Skeletal muscle cell (primary cell): ENCODE results near the gene AEN.
"Not testable (repeated sequence)": the region's sequence is repeated elsewhere in the genome, so short reads cannot be mapped to it uniquely, and the experiment has no call there.

Experiments used
- DNase-seq: peaks from one replicate; pipeline ENCODE4 v3.0.0-alpha.2; 2010; ENCODE audit warnings: low read depth
- H3K4me3 ChIP-seq: 2 replicates; pipeline ENCODE4 v1.5.1; 2011; ENCODE audit warnings: low read depth, mild to moderate bottlenecking, control low read depth, low read length, moderate library complexity

The AEN gene

GRCh38 chr15:88629071-88629470 is 7.9 kb downstream of the AEN start:
- H3K4me3 ChIP-seq, result no peak overlapping the region

DNA sequence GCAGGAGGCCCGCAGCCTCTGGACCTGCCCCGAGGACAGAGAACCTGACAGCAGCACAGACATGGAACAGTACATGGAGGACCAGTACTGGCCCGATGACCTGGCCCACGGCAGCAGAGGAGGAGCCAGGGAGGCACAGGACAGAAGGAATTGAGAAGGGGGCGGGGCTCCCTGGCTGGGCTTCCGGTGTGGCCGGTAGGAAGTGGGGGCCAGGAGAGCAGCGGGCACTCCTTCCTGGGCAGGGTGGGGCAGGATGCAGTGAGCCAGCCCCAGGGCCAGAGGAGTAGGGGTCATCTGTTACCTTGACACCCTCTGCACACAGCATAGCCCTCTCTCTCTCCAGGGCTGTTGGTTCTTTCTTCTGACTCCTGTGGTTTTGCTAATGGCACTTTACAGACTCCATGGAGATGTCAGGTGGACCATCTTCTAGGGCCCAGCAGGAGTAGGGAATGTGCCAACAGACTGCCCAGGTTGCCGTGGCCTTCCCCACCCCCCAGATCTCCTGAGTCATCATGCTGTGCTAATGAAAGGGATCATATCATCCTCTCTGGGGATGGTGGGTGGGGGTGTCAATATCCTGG is 9.1 kb downstream of the AEN start:
- H3K4me3 ChIP-seq, result no peak overlapping the region
- no peak for DNase-seq

More at GRCh38 chr15:88629071-88629470, 7.9 kb downstream of the AEN start:
- no peak for DNase-seq

DNA sequence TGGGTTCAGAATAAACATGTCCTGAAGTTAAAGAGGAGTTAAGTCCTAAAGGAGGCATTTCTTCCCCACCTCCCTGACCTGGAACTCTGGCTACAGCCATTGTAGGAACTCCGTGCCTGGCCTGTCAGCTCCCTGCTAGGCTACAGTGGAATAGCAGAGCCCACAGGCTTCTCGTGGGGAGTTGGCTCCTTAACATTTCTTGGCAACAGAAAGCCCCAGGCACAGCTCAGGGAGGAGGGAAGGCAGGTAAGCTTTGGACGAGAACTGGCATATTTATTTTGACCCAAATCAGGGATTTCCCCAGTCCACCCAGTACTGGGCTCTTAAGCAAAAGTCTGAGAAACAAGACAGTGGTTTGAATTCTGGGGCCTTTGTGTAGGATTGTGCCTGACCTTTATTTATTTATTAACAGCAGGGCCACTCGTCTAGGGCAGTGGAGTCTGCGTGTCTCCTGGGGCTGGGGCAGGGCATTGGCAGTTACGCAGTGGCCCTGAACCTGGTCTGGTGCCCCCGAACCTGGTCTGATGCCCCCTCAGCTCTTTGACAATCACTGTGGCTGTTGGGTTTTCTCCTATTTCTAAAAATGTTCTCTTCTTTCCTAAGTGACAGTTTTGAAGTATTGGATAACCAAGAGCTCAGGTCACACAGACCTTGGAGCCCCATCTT is 9.8 kb downstream of the AEN start:
- no peak for DNase-seq
- H3K4me3 ChIP-seq, result no peak overlapping the region

DNA sequence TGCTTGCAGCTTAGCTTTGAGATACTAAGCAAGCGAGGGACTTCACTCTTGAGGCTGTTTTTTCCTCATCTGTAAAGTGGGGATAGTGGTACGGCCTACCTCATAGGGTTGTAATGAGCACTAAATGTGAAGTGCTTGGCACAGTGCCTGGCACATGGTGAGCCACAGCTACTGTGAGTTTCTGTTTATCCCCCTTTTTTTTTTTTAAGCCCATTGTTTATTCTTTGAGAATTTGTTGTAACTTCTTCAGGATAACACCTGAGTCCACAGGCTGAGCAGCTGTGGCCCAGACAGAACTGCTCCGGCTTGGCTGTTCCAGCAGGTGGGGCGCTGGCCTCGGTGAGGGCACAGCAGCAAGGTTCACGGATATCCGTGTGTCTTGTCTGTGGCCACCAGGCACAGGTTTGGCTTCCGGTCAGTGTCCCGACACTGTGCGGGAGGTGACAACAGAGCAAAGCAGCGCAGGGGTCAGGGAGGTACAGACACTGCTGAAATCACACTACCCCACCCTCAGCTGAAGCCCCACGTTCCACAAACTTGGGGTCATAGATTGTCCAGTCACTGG is 10.4 kb downstream of the AEN start:
- DNase-seq, result no peak

DNA sequence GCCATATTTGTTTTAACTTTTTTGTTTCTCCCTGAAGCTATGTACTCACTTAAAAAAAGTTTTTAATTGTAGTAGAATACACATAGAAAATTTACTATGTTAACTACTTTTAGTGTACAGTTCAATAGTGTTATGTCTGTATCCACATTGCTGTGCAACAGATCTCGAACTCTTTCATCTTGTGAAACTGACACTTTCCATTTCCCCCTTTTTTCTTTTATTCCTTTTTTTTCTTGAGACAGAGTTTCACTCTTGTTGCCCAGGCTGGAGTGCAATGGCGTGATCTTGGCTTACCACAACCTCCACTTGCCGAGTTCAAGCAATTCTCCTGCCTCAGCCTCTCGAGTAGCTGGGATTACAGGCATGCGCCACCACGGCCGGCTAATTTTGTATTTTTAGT is 11.7 kb downstream of the AEN start:
- H3K4me3 ChIP-seq, DNase-seq: not testable (repeated sequence)

More for the DNA sequence above, 10.4 kb downstream of the AEN start:
- H3K4me3 ChIP-seq, result no peak overlapping the region

GRCh38 chr15:88634449-88634848 is 13.3 kb downstream of the AEN start:
- no peak overlapping the region for H3K4me3 ChIP-seq
- no peak for DNase-seq

GRCh38 chr15:88635318-88635717 is 14.2 kb downstream of the AEN start:
- H3K4me3 ChIP-seq, result no peak overlapping the region
- peak; percentile 62 for DNase-seq

DNA sequence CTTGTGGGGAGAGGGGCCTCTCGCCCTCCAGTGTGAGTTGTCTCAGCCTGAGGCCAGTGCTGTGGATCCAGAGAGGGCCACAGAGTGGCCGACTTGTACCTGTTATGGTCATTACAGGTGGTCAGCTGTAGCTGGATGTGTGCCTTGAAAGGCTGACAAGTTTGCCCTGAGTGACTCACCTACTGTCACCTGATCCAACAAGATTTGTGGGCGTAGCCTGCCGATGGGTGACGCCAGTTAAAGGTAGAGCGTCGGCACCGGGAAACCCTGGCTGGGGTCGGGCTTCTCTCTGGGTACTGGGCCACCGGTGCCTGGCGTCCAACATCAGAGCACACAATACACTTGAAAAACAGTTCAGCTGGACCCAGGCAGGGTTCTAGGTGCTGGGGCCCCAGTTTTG is 14.9 kb downstream of the AEN start:
- DNase-seq, result no peak
- H3K4me3 ChIP-seq, result no peak overlapping the region

- no peak for DNase-seq
- H3K4me3 ChIP-seq, result no peak overlapping the region
Measured at GRCh38 chr15:88636654-88637053, 15.5 kb downstream of the AEN start.

GRCh38 chr15:88637436-88637835 is 16.3 kb downstream of the AEN start:
- no peak overlapping the region for H3K4me3 ChIP-seq
- no peak for DNase-seq

DNA sequence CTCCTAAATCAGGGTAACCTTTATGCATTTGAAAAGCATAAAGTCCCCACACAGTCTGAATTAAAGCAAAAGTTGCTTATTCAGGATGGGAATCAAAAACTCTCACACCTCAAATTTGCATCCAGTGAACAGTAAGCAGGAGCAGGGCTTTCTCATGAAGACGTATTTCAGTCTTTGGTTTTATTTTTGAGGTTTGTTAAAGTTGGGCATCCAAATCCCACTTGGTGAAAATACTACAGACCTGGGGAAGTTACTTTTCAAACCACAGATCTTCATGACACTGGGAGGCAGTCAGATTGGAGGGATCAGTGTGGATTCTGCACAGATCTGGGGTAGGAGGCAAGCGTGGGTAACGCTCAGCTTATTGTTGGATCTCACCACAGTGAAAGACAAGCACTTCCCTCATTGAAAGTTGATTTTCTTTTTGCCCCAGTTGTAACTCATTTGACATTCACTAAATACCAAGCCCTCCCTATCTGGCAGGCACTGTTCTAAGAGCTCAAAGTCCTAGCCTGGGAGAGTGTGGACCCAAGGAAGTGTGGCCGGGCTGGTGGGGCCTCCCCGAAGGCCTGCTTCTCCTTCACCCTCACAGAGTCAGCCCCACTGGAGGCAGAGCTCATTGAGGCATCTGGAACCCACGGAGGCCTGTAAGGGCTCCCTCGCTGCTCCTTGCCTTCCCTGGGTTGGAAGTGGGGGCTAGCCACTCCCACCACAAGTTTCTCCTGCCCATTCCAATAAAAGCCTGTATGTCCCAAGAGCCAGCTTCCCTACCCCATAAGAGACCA is 16.9 kb downstream of the AEN start:
- no peak for DNase-seq
- H3K4me3 ChIP-seq, result peak overlapping the region; percentile 38

DNA sequence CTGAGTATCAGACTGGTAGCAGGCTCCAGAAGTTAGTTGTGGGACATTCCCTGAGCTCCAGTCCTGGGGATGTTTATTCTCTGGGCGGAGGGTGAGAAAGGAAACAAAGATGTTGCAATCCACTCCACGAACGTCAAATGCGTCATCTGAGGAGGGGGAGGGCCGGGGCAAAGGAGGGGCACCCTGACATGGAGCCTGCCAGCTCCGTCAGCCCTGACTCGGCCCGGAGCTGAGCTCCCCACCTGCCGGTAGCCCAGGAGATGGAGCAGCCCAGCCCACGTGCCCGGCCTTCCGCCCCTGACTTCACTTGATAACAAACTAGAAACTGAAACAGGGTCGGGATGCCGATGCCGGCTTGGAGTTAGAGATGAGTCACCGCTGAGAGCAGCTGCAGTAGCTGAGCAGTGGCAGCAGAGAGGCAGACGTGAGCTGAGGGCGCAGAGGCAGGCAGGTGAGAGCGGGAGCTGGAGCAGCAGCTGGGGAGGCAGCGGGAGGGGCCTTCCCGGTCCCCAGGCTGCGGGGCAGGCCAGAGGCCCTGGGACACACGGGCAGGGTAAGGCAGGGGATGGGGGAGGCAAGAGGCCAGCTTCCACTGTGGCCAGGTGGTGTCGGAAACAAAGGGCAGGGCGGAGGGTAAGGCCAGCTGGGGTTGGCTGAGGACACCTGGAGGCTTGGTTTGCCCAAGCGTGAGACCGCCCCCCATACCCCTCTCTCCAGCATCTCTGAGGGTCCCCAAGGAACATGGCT is 17.7 kb downstream of the AEN start, which contains the start of gene ISG20:
ISG20 (plus strand) TSS at position 391 of the 747 bp plus-strand sequence; CDS start at position 742, 351 bp downstream.
- peak within 1 kb of the TSS; percentile 38 for H3K4me3 ChIP-seq
- peak; percentile 98 for DNase-seq

DNA sequence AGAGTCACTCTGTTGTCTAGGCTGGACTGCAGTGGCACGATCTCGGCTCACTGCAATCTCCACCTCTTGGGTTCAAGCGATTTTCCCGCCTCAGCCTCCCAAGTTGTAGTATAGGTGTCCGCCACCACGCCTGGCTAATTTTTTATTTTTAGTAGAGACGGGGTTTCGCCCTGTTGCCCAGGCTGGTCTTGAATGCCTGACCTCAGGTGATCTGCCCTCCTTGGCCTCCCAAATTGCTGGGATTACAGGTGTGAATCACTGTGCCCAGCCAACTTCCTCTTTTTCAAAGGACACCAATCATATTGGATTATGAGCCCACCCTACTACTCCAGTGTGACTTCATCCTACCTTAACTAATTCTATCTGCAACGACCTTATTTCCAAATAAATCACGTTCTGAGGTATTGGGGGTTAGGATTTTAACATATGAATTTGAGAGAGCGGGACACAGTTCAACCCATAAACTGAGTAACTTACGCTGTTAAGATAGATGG is 20.9 kb downstream of the AEN start:
- H3K4me3 ChIP-seq, result no peak overlapping the region
- no peak for DNase-seq

GRCh38 chr15:88642514-88642913 is 21.4 kb downstream of the AEN start:
- not testable (repeated sequence) for H3K4me3 ChIP-seq, DNase-seq

- no peak overlapping the region for H3K4me3 ChIP-seq
- DNase-seq, result no peak
Measured at GRCh38 chr15:88644741-88645140, 23.6 kb downstream of the AEN start.

GRCh38 chr15:88645171-88646087 is 24.3 kb downstream of the AEN start:
- H3K4me3 ChIP-seq, result no peak overlapping the region

DNA sequence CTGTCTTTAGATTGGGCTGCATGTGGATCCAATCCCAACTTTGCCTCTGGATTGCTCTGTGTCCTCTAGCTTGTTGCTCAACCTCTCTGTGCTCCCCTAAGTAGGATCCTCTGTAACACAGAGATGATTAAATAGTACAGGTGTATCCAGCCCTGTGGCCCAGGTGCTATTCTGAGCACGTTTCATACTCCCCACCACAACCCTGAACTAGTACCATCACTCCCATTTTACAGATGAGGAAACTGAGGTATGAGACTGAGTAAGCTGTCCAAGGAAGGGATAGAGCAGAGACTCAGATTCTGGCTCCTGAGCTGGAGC is 24.9 kb downstream of the AEN start:
- DNase-seq, result no peak
- H3K4me3 ChIP-seq, result no peak overlapping the region

More at GRCh38 chr15:88645171-88646087, 24.3 kb downstream of the AEN start:
- DNase-seq, result no peak

DNA sequence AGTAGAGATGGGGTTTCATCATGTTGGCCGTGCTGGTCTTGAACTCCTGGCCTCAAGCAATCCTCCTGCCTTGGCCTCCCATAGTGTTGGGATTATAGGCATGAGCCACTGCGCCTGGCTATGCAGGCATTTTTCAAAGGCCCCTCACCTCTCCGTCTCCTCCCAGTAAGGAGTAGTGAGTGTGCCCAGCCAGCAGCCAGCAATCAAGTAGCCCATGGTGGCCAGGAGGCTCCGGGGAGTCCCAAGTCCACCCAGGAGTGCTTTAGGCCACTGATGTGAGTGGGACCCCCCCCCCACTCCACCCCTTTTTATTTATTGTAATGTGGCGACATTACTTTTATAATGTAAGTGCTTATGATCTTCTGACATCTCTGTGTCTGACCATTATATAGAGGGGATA is 25.8 kb downstream of the AEN start:
- H3K4me3 ChIP-seq, result no peak overlapping the region
- no peak for DNase-seq
